Esophagus muscularis mucosa (tissue), 4 donors: ENCODE measurements around the gene EEIG2.

Experiments used
- EP300 ChIP-seq: sonication (generic); formaldehyde crosslinking; IDR thresholded peaks from one replicate; pipeline ENCODE4 v1.6.1; 2017; ENCODE audit warnings: antibody characterized with exemption
- POLR2A ChIP-seq: fragments of 450-650 bp; IDR thresholded peaks from one replicate; pipeline ENCODE4 v1.6.1; 2017; ENCODE audit warnings: antibody characterized with exemption, moderate library complexity, mild to moderate bottlenecking, low read depth
- POLR2AphosphoS5 ChIP-seq, 2 donors: sonication (generic); formaldehyde crosslinking; IDR thresholded peaks; one replicate each; pipeline ENCODE4 v1.6.1; 2017; ENCODE audit warnings: antibody characterized with exemption in 2 of 2
- TF ChIP-seq, protein P1 (sequence below), 3 experiments: fragments of 200-600 bp in 2 of 3; fragments of 450-650 bp in 1 of 3; sonication (generic) in 2 of 3; IDR thresholded peaks; one replicate each; pipeline ENCODE4 v1.5.1; 2017 to 2019; ENCODE audit warnings: antibody characterized with exemption in 3 of 3, mild to moderate bottlenecking in 2 of 3, moderate library complexity in 1 of 3

DNA sequence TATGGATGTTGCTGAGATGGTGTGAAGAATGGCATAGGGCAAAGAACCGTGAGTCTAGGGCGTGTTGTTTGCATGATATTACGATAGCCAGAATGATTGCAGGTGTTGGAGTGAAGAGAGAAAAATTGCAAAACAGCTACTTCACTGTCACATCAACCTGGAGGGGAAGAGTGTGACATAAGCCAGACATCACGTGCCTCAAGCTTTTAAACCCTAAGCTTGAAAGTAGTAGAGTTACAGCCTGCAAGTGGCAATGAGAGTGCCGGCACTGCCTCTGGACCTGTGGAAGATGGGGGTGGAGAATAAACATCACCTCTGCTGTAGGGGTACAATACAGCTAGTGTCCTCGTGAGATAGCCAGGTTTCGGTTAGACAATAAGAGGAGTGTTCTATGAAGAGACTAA is 11.1 kb downstream of the EEIG2 start:
- TF ChIP-seq, protein P1, sequence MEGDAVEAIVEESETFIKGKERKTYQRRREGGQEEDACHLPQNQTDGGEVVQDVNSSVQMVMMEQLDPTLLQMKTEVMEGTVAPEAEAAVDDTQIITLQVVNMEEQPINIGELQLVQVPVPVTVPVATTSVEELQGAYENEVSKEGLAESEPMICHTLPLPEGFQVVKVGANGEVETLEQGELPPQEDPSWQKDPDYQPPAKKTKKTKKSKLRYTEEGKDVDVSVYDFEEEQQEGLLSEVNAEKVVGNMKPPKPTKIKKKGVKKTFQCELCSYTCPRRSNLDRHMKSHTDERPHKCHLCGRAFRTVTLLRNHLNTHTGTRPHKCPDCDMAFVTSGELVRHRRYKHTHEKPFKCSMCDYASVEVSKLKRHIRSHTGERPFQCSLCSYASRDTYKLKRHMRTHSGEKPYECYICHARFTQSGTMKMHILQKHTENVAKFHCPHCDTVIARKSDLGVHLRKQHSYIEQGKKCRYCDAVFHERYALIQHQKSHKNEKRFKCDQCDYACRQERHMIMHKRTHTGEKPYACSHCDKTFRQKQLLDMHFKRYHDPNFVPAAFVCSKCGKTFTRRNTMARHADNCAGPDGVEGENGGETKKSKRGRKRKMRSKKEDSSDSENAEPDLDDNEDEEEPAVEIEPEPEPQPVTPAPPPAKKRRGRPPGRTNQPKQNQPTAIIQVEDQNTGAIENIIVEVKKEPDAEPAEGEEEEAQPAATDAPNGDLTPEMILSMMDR (IDR thresholded peaks at IDR 0.05) = no peak
- TF ChIP-seq EP300 = no peak
- no peak for TF ChIP-seq POLR2A
- TF ChIP-seq POLR2AphosphoS5 (IDR thresholded peaks at IDR 0.05) = no peak
